Loucy (cell line): ENCODE measurements around the gene LRRC47.

Experiments used
- H2AFZ ChIP-seq: fragments of 200-600 bp; sonication (generic); 2 replicates; pipeline ENCODE4 v1.6.0; 2016; ENCODE audit warnings: antibody characterized with exemption, mild to moderate bottlenecking, low read length, moderate library complexity
- H3F3A ChIP-seq: fragments of 200-600 bp; 2 replicates; pipeline ENCODE4 v1.6.0; 2016; ENCODE audit warnings: antibody characterized with exemption, low read depth, mild to moderate bottlenecking
- H3K27me3 ChIP-seq: fragments of 200-600 bp; sonication (generic); 2 replicates; pipeline ENCODE4 v1.6.1; 2014; ENCODE audit warnings: low read length, mild to moderate bottlenecking; ENCODE audit not compliant: insufficient read depth, poor library complexity, severe bottlenecking
- H3K36me3 ChIP-seq: fragments of 200-600 bp; sonication (generic); 2 replicates; pipeline ENCODE4 v1.6.1; 2016; ENCODE audit warnings: low read length; ENCODE audit not compliant: insufficient read depth
- H3K4me1 ChIP-seq: fragments of 200-600 bp; sonication (generic); 2 replicates; pipeline ENCODE4 v1.5.1; 2014; ENCODE audit warnings: low read length, mild to moderate bottlenecking; ENCODE audit not compliant: insufficient read depth, poor library complexity, severe bottlenecking
- H3K4me2 ChIP-seq: fragments of 200-600 bp; sonication (generic); 2 replicates; pipeline ENCODE4 v1.6.0; 2014; ENCODE audit warnings: antibody characterized with exemption, low read length, low read depth, mild to moderate bottlenecking; ENCODE audit not compliant: poor library complexity, severe bottlenecking
- H3K4me3 ChIP-seq: fragments of 200-600 bp; sonication (generic); 2 replicates; pipeline ENCODE4 v1.5.1; 2014; ENCODE audit warnings: low read length, mild to moderate bottlenecking, mixed read lengths; ENCODE audit not compliant: poor library complexity, severe bottlenecking
- H3K79me2 ChIP-seq: fragments of 200-600 bp; sonication (generic); 2 replicates; pipeline ENCODE4 v1.6.1; 2014; ENCODE audit warnings: low read length; ENCODE audit not compliant: insufficient read depth
- H3K9ac ChIP-seq: fragments of 200-600 bp; sonication (generic); 2 replicates; pipeline ENCODE4 v1.6.0; 2014; ENCODE audit warnings: mild to moderate bottlenecking, low read depth, low read length, moderate library complexity; ENCODE audit not compliant: poor library complexity, severe bottlenecking
- H3K9me2 ChIP-seq: fragments of 200-600 bp; sonication (generic); replicated peaks from 2 replicates; pipeline ENCODE4 v1.6.1; 2016; ENCODE audit warnings: low read depth, low read length, mixed read lengths
- H3K9me3 ChIP-seq: fragments of 200-600 bp; sonication (generic); 2 replicates; pipeline ENCODE4 v1.6.1; 2014; ENCODE audit warnings: mild to moderate bottlenecking, antibody characterized with exemption, low read length, low read depth; ENCODE audit not compliant: insufficient read depth
- H4K20me1 ChIP-seq: fragments of 200-600 bp; sonication (generic); 2 replicates; pipeline ENCODE4 v1.6.0; 2014; ENCODE audit warnings: antibody characterized with exemption, low read length, mild to moderate bottlenecking; ENCODE audit not compliant: insufficient read depth, poor library complexity, severe bottlenecking
- CTCF ChIP-seq: fragments of 200-600 bp; sonication (generic); conservative IDR thresholded peaks from 2 replicates; pipeline ENCODE4 v1.5.1; 2014; ENCODE audit warnings: mild to moderate bottlenecking, antibody characterized with exemption, low read length
- EZH2phosphoT487 ChIP-seq: fragments of 200-600 bp; IDR thresholded peaks from 2 replicates; pipeline ENCODE4 v1.6.1; 2018; ENCODE audit warnings: antibody characterized with exemption, mild to moderate bottlenecking, moderate library complexity, borderline replicate concordance

LRRC47 gene

GRCh38 chr1:3785045-3785444 is 11.3 kb downstream of the LRRC47 start:
- H3K79me2 ChIP-seq: peaks cover 20% of the 10 kb centered on the region; the same call in 1 of the 2 replicates
- no peak overlapping the region for H2AFZ ChIP-seq
- no peaks in the 10 kb centered on the region for H3K9me2 ChIP-seq
- H4K20me1 ChIP-seq: peaks cover 7% of the 10 kb centered on the region
- H3K4me3 ChIP-seq: no peak overlapping the region
- H3K4me1 ChIP-seq: no peaks in the 10 kb centered on the region
- H3F3A ChIP-seq: no peaks in the 10 kb centered on the region
- no peak overlapping the region for H3K4me2 ChIP-seq
- H3K36me3 ChIP-seq: peaks cover 82% of the 10 kb centered on the region; the same call in 1 of the 2 replicates
- no peak overlapping the region for H3K9ac ChIP-seq
- H3K9me3 ChIP-seq: no peaks in the 10 kb centered on the region
- no peaks in the 10 kb centered on the region for H3K27me3 ChIP-seq
- TF ChIP-seq CTCF: no peak
- TF ChIP-seq EZH2phosphoT487: no peak

GRCh38 chr1:3783651-3784474 is 12.4 kb downstream of the LRRC47 start:
- Histone ChIP-seq H3K4me3 (no peak overlapping the region), H4K20me1 (peaks cover 7% of the 10 kb centered on the region), H3K27me3 (no peaks in the 10 kb centered on the region), H3K9me2 (no peaks in the 10 kb centered on the region), H3K9ac (no peak overlapping the region), H2AFZ (no peak overlapping the region), H3F3A (no peaks in the 10 kb centered on the region), H3K4me2 (no peak overlapping the region), H3K79me2 (peaks cover 9% of the 10 kb centered on the region; the same call in 1 of the 2 replicates), H3K9me3 (no peaks in the 10 kb centered on the region), H3K4me1 (no peaks in the 10 kb centered on the region), H3K36me3 (peaks cover 89% of the 10 kb centered on the region; the same call in 1 of the 2 replicates)
- TF ChIP-seq EZH2phosphoT487: no peak
- TF ChIP-seq CTCF: no peak

- no peak overlapping the region for H2AFZ ChIP-seq
- no peaks in the 10 kb centered on the region for H3F3A ChIP-seq
- H3K9me3 ChIP-seq: no peaks in the 10 kb centered on the region
- peaks cover 70% of the 10 kb centered on the region; the same call in 1 of the 2 replicates for H3K36me3 ChIP-seq
- no peaks in the 10 kb centered on the region for H3K27me3 ChIP-seq
- H3K4me3 ChIP-seq: no peak overlapping the region
- H3K9me2 ChIP-seq: no peaks in the 10 kb centered on the region
- peaks cover under 1% of the 10 kb centered on the region for H3K4me1 ChIP-seq
- no peak overlapping the region for H3K9ac ChIP-seq
- TF ChIP-seq EZH2phosphoT487: no peak
- no peak for TF ChIP-seq CTCF
- no peaks in the 10 kb centered on the region for H4K20me1 ChIP-seq
- H3K79me2 ChIP-seq: no peaks in the 10 kb centered on the region
- no peak overlapping the region for H3K4me2 ChIP-seq
Observed at GRCh38 chr1:3780901-3781300, 15.4 kb downstream of the LRRC47 start.
